LNCAP (cell line): ENCODE measurements around the gene ASTN1.

Experiments
- CTCF ChIP-seq: fragments of 450-650 bp; IDR thresholded peaks from 2 replicates; pipeline ENCODE4 v1.5.1; 2017; ENCODE audit warnings: mild to moderate bottlenecking

The ASTN1 gene

GRCh38 chr1:177163844-177164379 is 600 bp downstream of the ASTN1 start:
- TF ChIP-seq CTCF: no peak

- TF ChIP-seq CTCF: no peak
Measured at GRCh38 chr1:177162243-177162642, 2.3 kb downstream of the ASTN1 start.

GRCh38 chr1:177146499-177146898 is 18.0 kb downstream of the ASTN1 start:
- TF ChIP-seq CTCF: no peak

GRCh38 chr1:177145106-177146070 is 19.1 kb downstream of the ASTN1 start:
- TF ChIP-seq CTCF: no peak

GRCh38 chr1:177142791-177143271 is 21.7 kb downstream of the ASTN1 start:
- TF ChIP-seq CTCF: no peak

GRCh38 chr1:177142010-177142409 is 22.5 kb downstream of the ASTN1 start:
- no peak for TF ChIP-seq CTCF

GRCh38 chr1:177138347-177138746 is 26.2 kb downstream of the ASTN1 start:
- no peak for TF ChIP-seq CTCF
